Measurements from ENCODE around the gene ELAC2. TPM values are rescaled to one million over a fixed set of nuclear protein-coding genes. Genes with fewer than 3 reads are reported as not detected.

The ELAC2 gene
- total RNA-seq, 4 donors from 2014 or later = 54.8 to 87.8 (median 62.6) TPM

GRCh38 chr17:13024016-13024415, 6.2 kb upstream of the ELAC2 start:
- TF ChIP-seq POLR2A (IDR thresholded peaks at IDR 0.05) = no peak
- TF ChIP-seq, protein P1, sequence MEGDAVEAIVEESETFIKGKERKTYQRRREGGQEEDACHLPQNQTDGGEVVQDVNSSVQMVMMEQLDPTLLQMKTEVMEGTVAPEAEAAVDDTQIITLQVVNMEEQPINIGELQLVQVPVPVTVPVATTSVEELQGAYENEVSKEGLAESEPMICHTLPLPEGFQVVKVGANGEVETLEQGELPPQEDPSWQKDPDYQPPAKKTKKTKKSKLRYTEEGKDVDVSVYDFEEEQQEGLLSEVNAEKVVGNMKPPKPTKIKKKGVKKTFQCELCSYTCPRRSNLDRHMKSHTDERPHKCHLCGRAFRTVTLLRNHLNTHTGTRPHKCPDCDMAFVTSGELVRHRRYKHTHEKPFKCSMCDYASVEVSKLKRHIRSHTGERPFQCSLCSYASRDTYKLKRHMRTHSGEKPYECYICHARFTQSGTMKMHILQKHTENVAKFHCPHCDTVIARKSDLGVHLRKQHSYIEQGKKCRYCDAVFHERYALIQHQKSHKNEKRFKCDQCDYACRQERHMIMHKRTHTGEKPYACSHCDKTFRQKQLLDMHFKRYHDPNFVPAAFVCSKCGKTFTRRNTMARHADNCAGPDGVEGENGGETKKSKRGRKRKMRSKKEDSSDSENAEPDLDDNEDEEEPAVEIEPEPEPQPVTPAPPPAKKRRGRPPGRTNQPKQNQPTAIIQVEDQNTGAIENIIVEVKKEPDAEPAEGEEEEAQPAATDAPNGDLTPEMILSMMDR (IDR thresholded peaks at IDR 0.05) = no peak
- H3K4me1 ChIP-seq = peaks cover 0 to 7% (median 0%) of the 10 kb centered on the region in 3 donors
- H3K27ac ChIP-seq = no peak overlapping the region
- WGBS, 2 donors = 59 to 67% methylated on average over 6 of the region's 6 CpGs
- no peaks in the 10 kb centered on the region for H3K36me3 ChIP-seq
- intact Hi-C loops (cut with DNase I) = no loop called here
- DNase-seq = no peak
- H3K9me3 ChIP-seq = no peaks in the 10 kb centered on the region
- H3K27me3 ChIP-seq = peaks cover 0 to 9% (median 0%) of the 10 kb centered on the region in 4 donors
- no peak overlapping the region for H3K4me3 ChIP-seq

DNA sequence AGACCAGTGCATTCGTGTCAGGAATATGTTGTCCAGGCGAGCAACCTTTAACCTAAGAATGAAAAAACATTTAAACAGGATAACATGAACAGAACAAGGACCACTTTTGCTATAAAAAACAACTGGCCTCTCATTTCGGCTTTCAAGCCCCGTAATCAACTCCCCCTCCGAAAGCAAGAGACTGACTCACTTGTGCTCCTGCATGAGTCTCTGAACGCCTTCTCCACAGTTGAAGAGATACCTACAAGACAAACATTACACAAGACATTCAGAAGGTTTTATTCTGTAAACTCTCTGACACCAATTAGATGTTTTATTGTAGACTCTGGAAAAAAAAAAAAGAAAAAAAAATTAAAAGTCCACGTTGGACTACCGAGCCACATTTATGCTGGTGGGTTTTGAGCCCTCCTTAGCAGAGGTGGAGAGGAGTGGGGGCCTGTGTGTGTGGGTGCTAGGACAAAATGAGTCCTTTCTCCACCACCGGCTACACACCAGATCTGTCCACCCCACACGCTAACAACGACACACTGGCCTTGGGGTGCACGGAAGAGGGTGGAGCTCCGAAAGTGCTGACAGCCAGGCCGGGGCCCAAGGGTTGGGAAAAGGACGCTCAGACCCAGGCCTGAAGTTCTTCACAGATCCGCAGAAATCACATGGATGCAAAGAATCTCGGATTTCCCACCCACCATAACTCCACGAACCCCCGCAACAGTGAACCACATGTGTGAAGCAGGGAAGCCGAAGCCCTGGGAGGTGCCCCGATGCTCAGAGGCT, 759 bp downstream of the ELAC2 start:
- H3K36me3 ChIP-seq = peaks cover 0 to 44% (median 28%) of the 10 kb centered on the region in 3 donors
- WGBS, 2 donors = 23 to 25% methylated on average over 11 to 13 of the region's 21 CpGs
- no peak for DNase-seq
- H3K4me3 ChIP-seq = peak overlapping the region; percentile 77 to 99 (median 87)
- no peaks in the 10 kb centered on the region for H3K27me3 ChIP-seq
- intact Hi-C loops (cut with DNase I) = no loop called here
- H3K9me3 ChIP-seq = no peaks in the 10 kb centered on the region
- TF ChIP-seq POLR2A (IDR thresholded peaks at IDR 0.05) = no peak
- TF ChIP-seq, protein P1 (IDR thresholded peaks at IDR 0.05) = no peak
- peak overlapping the region; percentile 83 to 95 (median 90) for H3K27ac ChIP-seq
- H3K4me1 ChIP-seq = peaks cover 3 to 22% (median 9%) of the 10 kb centered on the region in 3 donors

GRCh38 chr17:13014801-13015200, 3.0 kb downstream of the ELAC2 start:
- H3K27ac ChIP-seq = no peak overlapping the region
- TF ChIP-seq, protein P1 (IDR thresholded peaks at IDR 0.05) = no peak
- TF ChIP-seq POLR2A (IDR thresholded peaks at IDR 0.05) = no peak
- peaks cover 3 to 22% (median 9%) of the 10 kb centered on the region in 3 donors for H3K4me1 ChIP-seq
- intact Hi-C loops (cut with DNase I) = no loop called here
- H3K27me3 ChIP-seq = no peaks in the 10 kb centered on the region
- no peak overlapping the region for H3K4me3 ChIP-seq
- WGBS, 2 donors = 89 to 94% methylated on average over 7 of the region's 7 CpGs
- H3K9me3 ChIP-seq = no peaks in the 10 kb centered on the region
- peaks cover 5 to 66% (median 38%) of the 10 kb centered on the region in 3 donors for H3K36me3 ChIP-seq
- no peak for DNase-seq

DNA sequence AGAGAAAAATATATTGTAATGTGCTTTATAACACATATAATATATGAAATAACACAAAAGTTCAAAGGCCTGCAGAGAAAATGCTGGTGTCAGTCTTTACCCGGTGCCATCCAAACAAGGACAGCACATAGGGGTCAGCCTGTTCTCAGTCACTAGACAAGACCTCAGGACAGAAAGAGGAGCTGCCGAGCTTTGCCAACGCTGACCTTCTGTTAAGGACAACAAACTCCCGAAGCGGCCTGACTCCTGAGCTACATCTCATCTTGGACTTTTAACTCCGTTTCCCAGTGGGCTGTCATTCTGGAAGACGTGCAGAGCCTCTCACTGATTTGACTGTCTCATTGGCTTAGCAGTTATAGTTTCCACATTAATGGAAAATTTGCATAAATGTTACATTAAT, 6.9 kb downstream of the ELAC2 start:
- DNase-seq = no peak
- WGBS, 2 donors = 81 to 95% methylated on average over 5 to 7 of the region's 7 CpGs
- intact Hi-C loops (cut with DNase I) = no loop called here
- Histone ChIP-seq H3K4me3 (no peak overlapping the region), H3K36me3 (peaks cover 6 to 100% (median 40%) of the 10 kb centered on the region in 3 donors), H3K4me1 (peaks cover 0 to 1% (median under 1%) of the 10 kb centered on the region in 3 donors), H3K27me3 (no peaks in the 10 kb centered on the region), H3K9me3 (no peaks in the 10 kb centered on the region), H3K27ac (no peak overlapping the region)
- TF ChIP-seq, protein P1 (IDR thresholded peaks at IDR 0.05) = no peak
- no peak for TF ChIP-seq POLR2A (IDR thresholded peaks at IDR 0.05)

GRCh38 chr17:13008461-13008860, 9.4 kb downstream of the ELAC2 start:
- peaks cover 12 to 100% (median 37%) of the 10 kb centered on the region in 3 donors for H3K36me3 ChIP-seq
- no peak for TF ChIP-seq POLR2A (IDR thresholded peaks at IDR 0.05)
- TF ChIP-seq, protein P1 (IDR thresholded peaks at IDR 0.05) = no peak
- no peak for DNase-seq
- no peaks in the 10 kb centered on the region for H3K9me3 ChIP-seq
- H3K27ac ChIP-seq = no peak overlapping the region
- intact Hi-C loops (cut with DNase I) = no loop called here
- H3K27me3 ChIP-seq = no peaks in the 10 kb centered on the region
- peaks cover 0 to under 1% (median 0%) of the 10 kb centered on the region in 3 donors for H3K4me1 ChIP-seq
- WGBS, 2 donors = 94 to 98% methylated on average over 6 to 8 of the region's 8 CpGs
- no peak overlapping the region for H3K4me3 ChIP-seq
